IPS-11a (cell line): ENCODE results near the gene ADGRB2.

Source experiments
- H3K4me3 ChIP-seq: one replicate; pipeline ENCODE4 v1.5.1; 2013; ENCODE audit warnings: low read depth, low read length, control low read depth

ADGRB2 gene

GRCh38 chr1:31795801-31796621 is 31.9 kb upstream of the ADGRB2 start:
- no peak overlapping the region for H3K4me3 ChIP-seq

GRCh38 chr1:31795096-31795675 is 31.0 kb upstream of the ADGRB2 start:
- H3K4me3 ChIP-seq, result no peak overlapping the region

DNA sequence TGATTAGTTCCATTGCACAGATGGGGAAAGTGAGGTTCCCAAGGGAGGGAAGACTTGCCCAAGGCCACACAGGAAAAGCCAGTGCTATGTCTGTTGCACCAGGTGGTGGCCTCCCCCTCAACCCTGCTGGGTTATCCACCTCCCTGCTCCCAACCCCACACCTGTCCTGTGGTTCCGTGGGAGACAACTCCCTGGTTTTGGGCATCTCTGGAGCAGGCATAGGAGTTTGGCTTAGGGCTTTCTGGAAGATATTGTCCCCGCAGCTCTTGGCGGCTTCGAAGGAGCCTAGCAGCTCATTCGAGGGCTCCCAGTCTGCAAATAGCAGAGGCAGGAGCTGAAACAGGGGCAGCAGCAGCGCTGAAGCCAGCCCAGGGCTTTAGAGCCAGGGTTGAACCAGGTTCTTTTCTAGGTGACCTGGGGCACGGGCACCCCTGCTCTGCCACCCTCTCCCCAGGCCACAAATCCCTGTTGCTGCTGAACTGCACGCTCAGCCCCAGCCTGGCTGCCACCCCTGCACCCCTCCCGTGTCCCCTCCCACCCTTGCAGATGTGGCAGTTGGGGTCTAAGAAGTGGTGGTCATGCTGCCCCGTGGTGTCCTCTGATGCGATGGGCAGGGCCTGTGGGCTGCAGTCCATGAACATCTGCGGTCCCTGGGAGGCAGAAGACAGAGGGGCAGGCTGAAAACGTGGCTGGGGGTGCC is 29.6 kb upstream of the ADGRB2 start:
- no peak overlapping the region for H3K4me3 ChIP-seq

DNA sequence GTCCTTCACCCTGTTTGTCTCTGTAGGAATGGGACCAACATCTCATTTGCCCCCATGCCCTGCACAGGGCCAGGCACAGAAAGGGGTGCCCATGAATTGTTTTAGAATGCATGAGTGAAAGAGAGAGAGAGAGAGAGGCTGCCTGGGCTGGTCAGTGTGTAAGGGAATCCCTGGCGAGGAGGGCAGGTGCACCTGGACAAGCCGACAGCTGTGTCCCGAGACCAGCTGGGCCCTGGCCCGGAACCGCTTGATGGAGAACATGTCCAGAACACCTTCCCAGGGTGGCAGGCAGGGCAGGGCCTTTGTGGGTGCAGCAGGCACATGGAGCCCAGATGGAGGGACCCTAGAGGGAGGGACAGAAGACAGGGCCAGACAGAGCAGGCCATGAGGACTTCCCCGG is 28.9 kb upstream of the ADGRB2 start:
- H3K4me3 ChIP-seq, result no peak overlapping the region

- no peak overlapping the region for H3K4me3 ChIP-seq
These were observed 28.4 kb upstream of the ADGRB2 start for GRCh38 chr1:31792541-31792940.

- H3K4me3 ChIP-seq, result no peak overlapping the region
These were observed 28.0 kb upstream of the ADGRB2 start for GRCh38 chr1:31792116-31792515.

GRCh38 chr1:31791131-31791858 is 27.2 kb upstream of the ADGRB2 start:
- H3K4me3 ChIP-seq, result no peak overlapping the region

GRCh38 chr1:31790641-31791091 is 26.5 kb upstream of the ADGRB2 start:
- H3K4me3 ChIP-seq, result no peak overlapping the region

DNA sequence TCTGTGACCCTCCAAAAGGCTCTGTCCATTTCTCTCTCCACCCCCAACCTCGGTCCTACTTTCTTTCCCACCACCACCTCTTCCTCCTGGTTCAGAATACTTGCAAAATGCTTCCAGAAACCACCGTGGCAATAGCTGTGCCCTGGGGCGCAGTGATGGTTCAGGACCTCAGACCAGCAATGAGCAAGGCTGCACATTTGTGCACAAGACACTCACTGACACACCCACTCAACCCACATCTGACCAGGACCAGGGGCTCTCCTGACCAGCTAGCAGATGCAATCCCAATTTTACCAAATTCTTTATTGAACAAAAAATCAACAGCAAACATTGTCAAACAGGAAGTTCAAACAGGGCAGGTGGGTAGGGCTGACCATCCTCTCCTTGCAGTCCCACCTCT is 26.0 kb upstream of the ADGRB2 start:
- no peak overlapping the region for H3K4me3 ChIP-seq

- H3K4me3 ChIP-seq, result peak overlapping the region; percentile 72
These were observed 25.3 kb upstream of the ADGRB2 start for GRCh38 chr1:31789259-31790065.

DNA sequence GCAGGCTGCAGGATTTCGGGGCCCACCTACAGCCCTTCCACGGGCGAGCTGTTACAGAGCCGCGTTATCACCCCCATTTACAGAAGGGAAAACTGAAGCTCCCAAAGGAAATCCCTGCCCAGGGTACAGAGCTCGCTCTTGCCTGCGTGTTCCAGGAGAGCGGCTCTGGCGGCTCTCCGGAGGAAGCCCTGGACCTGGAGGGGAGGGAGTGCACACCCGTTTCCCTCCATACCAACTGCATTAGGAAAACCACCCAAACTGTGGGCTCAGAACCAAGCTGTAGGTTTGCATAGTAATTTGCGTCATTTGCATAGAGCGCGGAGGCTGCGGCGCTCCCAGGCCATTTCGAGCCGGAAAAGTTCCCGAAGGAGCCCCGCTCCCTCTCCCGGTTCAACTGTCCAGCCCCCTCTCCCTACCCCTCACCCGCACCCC is 24.7 kb upstream of the ADGRB2 start:
- peak overlapping the region; percentile 72 for H3K4me3 ChIP-seq

DNA sequence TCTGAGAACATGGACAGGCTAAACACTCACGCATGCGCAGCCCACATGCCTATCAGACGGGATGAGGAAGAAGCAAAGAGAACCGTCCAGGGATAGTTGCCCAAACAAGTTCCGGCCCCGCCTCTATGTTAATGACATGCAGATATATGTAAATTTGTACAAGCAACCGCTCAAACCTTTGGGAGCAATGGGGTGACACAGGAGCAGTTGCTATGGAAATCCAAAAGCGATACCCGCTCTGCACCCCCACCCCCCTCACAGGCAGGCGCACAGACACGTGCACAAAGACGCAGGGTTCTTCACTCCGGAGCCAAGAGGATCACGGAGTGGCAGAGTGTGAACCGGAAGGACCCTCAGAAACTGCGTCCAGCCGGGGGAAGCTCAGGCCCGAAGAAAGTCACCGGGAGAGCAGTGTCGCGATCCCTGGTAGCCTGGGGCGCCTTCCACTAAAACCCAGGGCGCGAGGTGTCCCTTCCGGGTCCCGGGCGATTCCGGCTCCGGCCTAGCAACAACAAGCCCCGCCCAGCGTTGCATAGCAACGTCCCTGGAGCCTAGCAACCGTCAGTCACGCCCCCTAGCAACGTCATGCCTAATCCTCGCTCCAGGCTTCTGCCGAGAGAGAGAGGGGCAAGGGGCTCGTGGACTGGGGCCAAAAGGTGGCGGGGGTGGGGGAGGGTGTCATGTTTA is 24.1 kb upstream of the ADGRB2 start:
- peak overlapping the region; percentile 72 for H3K4me3 ChIP-seq

DNA sequence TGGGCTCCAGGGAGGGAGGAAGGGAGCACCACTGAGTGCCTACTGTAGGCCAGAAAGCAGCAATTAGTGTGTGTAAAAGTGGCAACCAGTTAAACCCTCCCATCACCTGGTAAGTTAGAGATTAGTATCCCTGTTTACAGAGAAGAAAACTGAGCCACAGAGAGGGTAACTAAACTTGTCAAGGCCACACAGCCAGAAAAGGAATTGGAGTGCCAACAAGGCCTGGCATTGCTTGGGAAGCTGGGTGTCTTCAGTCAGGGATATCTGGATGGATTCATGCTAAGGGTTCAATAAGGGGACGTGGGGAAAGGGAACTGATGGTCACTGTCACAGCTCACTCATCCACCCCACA is 23.6 kb upstream of the ADGRB2 start:
- H3K4me3 ChIP-seq, result peak overlapping the region; percentile 72

DNA sequence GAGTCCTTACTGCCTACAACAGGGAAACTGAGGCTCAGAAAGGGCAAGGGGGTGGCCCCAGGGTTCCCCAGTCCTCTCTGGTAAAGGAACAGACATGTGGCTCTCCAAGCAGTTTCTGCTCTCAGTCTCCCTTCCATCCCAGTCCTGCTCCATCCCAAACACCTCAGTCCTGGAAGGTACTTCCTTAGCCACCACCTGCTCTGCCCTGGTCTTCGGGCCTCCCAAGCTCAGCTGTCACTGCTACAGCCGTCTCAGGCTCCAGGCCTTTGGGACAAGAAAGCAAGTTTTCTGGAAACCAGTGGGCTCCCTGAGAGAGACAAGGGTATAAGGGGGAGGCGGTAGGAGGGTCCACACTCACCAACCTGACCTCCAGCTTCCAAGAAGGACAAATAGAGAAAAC is 23.1 kb upstream of the ADGRB2 start:
- no peak overlapping the region for H3K4me3 ChIP-seq

GRCh38 chr1:31786366-31787060 is 22.4 kb upstream of the ADGRB2 start:
- no peak overlapping the region for H3K4me3 ChIP-seq

DNA sequence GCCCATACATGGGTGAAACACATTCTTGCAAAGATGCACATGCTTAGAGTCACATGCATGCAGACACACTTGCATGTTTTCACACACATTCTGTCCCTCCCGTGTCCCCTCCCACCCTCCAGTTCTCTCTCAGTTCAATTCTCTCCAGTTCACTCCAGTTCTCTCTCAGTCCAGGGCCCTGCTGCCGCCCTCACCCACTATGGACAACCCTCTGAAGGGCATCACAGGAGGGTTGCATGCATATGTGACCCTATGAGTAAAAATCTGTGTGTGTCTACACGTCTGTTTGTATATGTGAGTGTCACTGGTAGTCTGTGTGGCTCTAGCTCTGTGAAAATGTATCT is 21.8 kb upstream of the ADGRB2 start:
- no peak overlapping the region for H3K4me3 ChIP-seq

GRCh38 chr1:31785020-31785946 is 21.1 kb upstream of the ADGRB2 start:
- H3K4me3 ChIP-seq, result no peak overlapping the region

DNA sequence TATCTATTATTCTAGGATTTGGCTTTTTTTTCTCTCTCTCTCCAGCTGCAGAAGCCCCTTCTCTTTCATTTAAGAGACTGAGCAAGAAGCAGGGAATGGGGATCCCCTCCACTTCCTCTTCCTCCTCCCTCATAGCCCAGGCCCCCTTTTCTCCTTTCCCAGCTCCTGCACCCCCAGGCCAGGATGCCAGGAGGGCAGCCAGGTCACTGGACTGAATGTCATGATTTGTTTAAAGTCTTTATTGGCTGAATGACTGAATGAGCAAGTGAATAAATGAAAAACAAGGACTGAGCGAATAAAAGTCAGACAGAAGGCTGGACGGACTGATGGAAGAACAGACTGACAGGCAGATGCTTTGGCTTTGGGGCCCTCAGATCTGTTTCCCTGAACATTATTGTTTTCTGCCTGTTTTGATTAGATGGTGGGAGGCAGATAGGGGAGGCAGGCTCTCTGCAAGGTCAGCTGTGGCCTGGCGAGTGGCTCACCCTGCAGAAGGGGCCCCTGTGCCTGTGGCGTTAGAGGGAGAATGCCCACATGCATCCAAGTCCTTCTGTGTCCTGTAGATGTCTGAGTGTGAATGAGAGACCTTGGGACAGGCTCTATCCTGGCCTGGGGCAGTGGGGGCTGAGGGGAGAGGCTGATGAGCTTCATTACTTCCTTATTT is 20.3 kb upstream of the ADGRB2 start:
- no peak overlapping the region for H3K4me3 ChIP-seq
